Fibroblast of skin of back (primary cell): ENCODE data around the gene RASL12. TPM values are rescaled to one million over a fixed set of nuclear protein-coding genes. Genes with fewer than 3 reads are reported as not detected.
"Not testable (repeated sequence)": the region's sequence is repeated elsewhere in the genome, so short reads cannot be mapped to it uniquely, and the experiment has no call there.

Experiments
- DNase-seq: peaks from one replicate; pipeline ENCODE4 v3.0.0-alpha.2; 2013
- polyA plus RNA-seq, 2 experiments: library from polyadenylated mRNA; unstranded; fragments of 120-200 nt; gene quantifications; one replicate each; pipeline ENCODE4 v1.2.1, GENCODE V29; 2013; ENCODE audit not compliant: insufficient read length in 2 of 2

RASL12 gene
- polyA plus RNA-seq (2013, experiment 1 of 2; ENCODE audit: insufficient read length), result 2.1 TPM
- polyA plus RNA-seq (2013, experiment 2 of 2; ENCODE audit: insufficient read length), result 4.9 TPM

- DNase-seq, result no peak
Measured at GRCh38 chr15:65067645-65068402, at the start of gene RASL12. Gene RASL12, minus strand, starts transcription at chr15:65067991. Its CDS starts 156 bp downstream, at chr15:65067835.

DNA sequence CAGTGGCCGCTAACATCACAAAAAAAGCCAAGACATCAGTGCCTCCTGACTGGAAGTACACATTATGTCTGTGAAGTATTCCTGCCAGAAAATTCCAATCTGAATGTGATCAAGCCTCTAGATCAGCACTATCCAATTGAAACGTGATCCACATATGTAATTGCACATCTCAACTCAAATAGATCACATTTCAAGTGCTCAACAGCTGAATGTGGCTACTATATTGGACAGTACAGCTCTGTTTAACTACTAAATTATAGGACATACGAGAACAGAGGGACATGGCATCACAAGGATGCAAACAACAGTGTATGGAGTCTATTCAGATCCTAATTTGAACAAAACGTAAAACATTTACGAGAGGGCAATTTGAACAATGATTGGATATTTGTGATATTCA is 47.8 kb upstream of the RASL12 start:
- no peak for DNase-seq

- DNase-seq, result no peak
Measured at GRCh38 chr15:65115086-65115485, 47.3 kb upstream of the RASL12 start, which contains the start of gene UBAP1L. Gene UBAP1L, minus strand, starts transcription at chr15:65115200. Its CDS starts 8,985 bp downstream, at chr15:65106215.

DNA sequence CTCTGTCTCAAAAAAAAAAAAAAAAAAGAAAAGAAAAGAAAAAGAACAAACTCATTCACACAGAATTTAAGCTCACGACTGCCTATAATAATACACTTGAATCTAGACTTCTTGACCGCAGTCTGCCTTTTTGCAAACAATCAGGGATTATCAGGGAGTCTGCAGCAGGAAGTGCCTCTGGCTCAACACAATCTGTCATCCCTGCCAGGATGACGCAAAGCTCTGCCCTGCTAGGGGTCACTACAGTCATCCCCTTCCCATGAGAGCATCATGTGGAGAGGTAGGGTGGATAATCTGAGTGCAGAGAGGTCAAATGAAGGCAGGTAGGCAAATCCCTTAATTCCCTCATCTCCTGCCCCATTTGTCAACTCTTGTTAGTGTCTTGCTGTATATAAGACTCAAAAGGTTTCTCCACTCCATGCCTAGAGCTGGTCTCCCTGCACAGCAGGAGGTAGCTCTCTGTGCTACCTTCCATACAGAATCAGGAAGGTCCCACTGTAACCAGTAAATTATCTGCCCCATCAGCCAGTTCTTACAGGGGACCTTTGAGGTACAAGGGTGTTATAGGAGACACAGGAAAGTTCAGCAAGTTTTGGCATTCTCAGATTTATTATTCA is 43.0 kb upstream of the RASL12 start:
- DNase-seq, result peak; percentile 46

DNA sequence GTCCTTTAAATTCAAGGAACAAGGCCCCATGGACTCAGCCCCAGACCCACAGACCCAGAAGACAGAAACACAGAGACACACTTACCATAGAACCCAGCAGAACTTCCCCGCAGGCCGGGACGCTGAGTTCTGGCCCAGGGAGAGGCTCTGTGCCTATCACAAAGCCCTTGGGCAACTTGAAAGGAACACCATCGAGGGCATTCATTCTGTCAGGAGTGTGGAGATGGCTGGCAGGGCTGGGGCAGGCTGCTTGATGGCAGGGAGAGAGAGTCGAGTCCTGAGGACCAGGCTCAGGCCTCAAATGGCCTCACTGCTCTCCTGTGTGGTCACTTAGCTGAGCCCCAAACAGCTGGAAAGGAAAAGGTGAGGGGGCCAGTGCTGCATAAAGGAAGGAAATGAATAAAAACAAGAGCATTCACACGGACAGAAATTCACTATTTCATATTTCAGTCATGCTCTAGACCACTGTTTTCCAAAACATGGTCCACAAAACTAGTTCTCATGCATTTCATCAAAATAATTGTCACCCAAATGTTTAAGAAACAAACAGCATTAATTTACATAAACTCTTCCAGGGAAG is 38.3 kb upstream of the RASL12 start:
- no peak for DNase-seq

DNA sequence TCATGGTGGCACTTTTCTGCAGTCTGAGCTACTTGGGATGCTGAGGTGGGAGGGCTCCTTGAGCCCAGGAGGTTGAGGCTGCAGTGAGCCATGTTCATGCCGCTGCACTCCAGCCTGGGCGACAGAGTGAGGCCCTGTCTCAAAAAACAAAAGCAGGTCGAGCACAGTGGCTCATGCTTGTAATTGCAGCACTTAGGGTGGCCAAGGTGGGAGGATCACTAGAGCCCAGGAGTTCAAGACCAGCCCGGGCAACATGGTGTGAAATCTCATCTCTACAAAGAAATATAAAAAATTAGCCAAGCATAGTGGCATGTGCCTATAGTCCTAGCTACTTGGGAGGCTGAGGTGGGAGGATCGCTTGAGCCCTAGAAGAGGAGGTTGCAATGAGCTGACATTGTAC is 37.2 kb upstream of the RASL12 start:
- DNase-seq, result no peak

DNA sequence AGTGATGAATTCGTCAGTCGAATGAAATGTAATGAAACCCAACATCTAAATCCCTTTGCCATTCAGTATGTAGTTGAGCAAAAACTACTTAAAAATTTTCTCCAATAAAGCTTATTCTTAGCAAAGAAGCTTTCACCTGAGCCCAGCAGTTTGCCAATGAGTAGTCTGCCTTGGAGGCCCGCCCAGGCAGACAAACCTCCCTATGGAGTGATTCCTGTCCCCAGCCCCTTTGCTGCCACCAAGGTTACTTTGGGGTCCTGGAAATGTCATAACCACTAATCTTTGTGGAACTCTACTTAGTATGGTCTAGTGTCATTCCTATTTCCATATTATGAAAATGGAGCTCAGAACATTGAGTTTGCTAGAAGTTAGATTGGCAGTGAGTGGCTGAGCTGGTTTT is 35.1 kb upstream of the RASL12 start:
- no peak for DNase-seq

DNA sequence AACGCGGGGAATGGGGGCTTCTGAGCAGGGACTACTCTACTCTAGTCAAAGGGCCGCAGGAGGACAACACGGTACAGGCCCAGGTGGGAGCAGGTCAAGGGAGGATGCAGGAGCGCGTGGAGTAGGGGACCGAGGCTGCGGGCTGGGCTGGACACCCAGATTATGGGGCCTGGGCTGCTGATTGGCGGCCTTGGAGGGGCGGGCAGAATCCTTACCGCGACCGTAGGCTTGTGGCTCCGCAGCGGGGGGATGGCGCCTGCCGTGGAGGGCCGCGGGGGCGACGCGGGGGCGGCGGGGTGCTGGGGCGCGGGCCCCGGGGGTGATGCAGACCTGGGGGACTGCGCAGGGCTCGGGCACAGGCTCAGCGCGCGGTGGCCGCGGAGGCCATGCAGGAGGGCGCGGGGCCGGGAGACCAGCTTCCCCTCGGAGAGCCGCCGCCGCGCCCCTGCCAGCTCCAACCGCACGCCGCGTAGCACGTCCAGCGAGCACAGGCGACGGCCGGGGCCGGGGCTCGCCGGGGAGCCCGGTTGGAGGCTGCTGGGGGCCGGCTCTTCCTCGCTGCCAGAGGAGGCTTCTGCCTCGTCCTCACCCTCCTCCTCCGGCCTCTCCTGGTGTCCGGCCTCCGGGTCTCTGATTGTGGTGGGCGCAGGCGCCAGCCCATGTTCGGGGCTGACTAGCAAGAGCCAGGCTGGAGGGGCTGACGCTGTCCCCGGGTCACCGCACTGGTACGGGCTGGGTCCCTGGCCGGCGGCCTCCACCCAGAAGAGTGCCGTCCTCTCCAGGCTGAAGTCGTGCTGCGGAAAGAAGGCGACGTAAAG is 34.3 kb upstream of the RASL12 start:
- no peak for DNase-seq

- peak; percentile 64 for DNase-seq
Measured at GRCh38 chr15:65101411-65101890, 33.7 kb upstream of the RASL12 start.

GRCh38 chr15:65100442-65100841 is 32.7 kb upstream of the RASL12 start:
- DNase-seq, result no peak

GRCh38 chr15:65099801-65100200 is 32.0 kb upstream of the RASL12 start:
- not testable (repeated sequence) for DNase-seq

DNA sequence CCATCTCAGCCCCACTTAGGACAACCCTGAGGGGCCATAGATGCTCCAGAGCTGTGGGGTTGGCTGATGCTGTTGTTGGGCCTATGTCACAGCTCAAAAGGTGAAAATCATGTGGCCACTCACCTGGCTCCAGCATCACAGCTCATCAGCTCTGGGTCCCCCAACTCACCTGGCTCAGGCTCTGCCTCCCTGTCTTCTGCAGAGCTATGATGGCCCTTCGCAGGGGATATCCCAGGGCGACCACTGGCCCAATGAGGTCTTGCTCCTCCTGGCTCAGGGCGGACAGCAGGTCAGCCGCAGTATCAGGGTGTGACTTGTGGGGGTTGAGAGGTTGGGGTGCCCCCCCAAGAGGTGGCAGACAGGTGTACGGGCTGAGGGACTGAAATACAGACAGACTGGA is 31.5 kb upstream of the RASL12 start:
- DNase-seq, result no peak

DNA sequence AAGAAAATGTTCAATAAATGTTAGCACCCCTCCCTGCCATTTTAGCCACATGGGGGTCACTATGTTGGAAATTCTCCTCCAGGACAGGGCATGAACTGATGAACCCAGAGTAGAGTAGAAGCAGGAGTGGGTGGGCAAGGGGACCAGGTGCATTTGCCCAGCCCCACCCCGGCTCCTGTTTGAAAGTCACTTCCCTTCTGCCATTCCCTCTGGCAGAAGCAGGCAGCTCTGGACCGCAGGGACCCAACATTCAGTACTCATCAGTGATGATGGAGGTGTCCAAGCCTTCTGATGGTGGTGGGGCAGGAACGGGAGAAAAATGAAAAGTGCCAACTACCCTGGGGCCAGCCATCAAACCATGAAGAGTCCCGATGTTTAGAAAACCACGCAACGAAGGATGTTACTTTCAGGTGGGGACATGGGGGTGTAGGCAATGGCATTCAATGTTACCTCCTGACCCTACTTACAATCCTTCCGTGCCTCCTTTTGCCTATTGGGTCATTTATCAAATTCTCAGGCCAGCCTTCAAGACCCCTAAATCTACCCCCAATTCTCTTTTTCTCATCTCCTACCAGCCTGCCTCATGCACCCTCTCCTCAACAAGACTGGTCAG is 30.0 kb upstream of the RASL12 start:
- no peak for DNase-seq

- no peak for DNase-seq
Measured at GRCh38 chr15:65096481-65097385, 28.9 kb upstream of the RASL12 start.

DNA sequence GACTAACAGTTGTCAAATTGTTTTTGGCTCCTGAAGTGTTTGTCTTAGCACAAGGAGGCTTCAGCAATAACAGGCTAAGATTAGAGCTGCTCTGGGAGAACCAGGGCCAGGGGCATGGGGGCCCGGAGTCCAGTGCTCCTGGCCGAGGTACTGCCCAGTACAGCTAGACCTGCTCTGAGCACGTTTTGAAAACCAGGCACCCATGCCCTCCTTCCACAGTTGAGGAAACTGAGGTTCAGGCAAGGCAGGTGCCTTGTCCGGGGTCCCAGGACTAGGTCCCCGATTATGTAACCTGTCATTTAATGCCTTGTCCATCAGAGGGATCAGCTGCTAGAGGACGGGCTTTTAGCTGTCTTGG is 27.9 kb upstream of the RASL12 start:
- no peak for DNase-seq

DNA sequence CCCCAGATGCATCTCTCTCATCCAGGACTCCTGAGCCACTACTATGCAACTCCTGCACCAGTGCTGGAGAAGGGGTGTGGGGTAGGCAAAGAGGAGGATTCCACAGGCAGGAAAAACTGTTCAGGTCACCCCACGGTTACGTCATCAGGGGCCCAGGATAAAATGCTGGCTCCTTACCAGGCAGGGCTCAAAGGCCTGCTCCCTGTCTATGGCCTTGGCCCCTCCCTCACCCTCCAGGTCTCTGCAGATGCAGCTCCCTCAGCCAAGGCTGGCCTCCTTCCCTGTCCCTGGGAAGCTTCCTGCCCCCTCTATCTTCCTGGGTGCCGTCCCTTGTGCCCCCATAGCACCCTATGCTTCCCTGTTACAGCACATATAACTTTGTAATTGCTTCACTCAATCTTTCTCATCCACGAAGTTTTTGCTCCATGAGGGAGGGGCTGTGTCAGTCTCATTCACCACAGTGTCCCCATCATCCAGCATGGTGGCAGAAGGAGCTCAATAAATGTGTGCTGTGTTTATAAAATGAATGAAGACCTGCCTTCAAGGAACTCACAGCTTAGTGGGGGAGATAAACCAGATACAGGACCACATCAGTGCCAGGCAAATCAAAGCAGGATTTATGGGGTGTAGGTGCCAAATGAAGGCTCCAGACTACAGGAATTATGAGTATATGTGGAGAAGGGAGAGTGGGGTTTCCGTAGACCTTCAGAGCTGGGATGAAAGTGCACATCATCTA is 27.4 kb upstream of the RASL12 start:
- no peak for DNase-seq

GRCh38 chr15:65094294-65094995 is 26.7 kb upstream of the RASL12 start:
- DNase-seq, result no peak

GRCh38 chr15:65093793-65094170 is 26.0 kb upstream of the RASL12 start:
- not testable (repeated sequence) for DNase-seq

DNA sequence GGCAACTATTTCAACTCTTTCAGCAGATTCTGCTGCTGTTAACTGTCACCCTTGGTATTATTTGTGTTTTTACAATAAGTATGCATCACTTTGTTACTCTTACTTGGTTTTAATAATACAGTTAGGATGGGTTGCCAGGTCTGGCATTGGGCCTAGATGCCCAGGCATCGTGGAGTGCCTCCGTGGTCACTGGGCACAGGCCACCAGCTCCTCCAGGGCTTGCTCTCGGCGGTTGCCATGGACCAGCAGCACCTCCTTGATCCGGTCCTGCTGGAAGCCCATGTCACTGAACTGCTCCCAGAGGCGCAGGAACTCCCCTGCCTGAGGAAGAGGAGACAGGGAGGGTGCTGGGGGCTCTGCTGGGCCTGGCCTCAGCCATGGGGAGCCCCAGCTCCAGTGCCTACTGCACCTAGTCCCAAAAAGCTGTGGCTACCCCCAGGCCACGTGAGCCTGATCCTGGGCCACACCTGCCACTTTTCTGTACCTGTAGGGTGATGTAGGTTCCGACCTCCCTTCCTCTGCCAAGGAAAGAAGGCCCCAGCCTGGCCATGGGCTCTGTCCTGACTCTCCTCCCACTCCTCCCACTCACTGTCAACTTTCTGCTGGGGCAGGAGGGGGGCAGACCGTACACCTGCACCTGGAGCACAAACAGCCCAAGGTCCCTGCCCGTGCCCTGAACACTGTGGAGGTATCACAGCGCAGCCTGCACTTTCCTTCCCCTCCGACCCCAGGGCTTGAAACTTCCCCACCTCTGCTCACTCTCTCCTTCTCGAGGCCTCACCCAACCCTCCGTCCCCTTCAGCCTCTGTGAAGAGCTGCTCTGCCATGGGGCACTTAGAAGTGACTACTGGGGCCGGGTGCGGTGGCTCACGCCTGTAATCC is 25.4 kb upstream of the RASL12 start:
- DNase-seq, result no peak
